PC-3 (cell line): ENCODE measurements around the gene SNTB2. TPM values are rescaled to one million over a fixed set of nuclear protein-coding genes. Genes with fewer than 3 reads are reported as not detected.
"Not testable (repeated sequence)": the region's sequence is repeated elsewhere in the genome, so short reads cannot be mapped to it uniquely, and the experiment has no call there.

Experiments
- ATAC-seq: fragments of 200-7000 bp; cut with Tn5 transposase; 2 replicates; pipeline ENCODE4 v1.9.1; 2020; ENCODE audit warnings: mild to moderate bottlenecking, moderate library complexity
- Bru-seq: library from RNA; stranded (reverse); fragments of 400-500 nt; gene quantifications from one replicate; lab custom pipeline; 2021; lab: Mats Ljungman, UMichigan
- BruChase-seq, 2 experiments: library from RNA; stranded (reverse); fragments of 400-500 nt; gene quantifications; one replicate each; lab custom pipeline; 2021; lab: Mats Ljungman, UMichigan
- BruUV-seq: library from RNA; stranded (reverse); fragments of 400-500 nt; replicated peaks from 2 replicates; lab custom pipeline; 2021; lab: Mats Ljungman, UMichigan
- CTCF ChIA-PET: fragments of 300-600 bp; sonication (Branson Sonifier 250); formaldehyde crosslinking; loops from one replicate; lab custom pipeline; 2022; ENCODE audit warnings: antibody characterized with exemption; lab: Charles Lee
- POLR2A ChIA-PET: fragments of 300-600 bp; sonication (Branson Sonifier 250); formaldehyde crosslinking; loops from one replicate; lab custom pipeline; 2022; ENCODE audit warnings: antibody characterized with exemption; ENCODE audit not compliant: unreplicated experiment; lab: Charles Lee
- DNase-seq: peaks from one replicate; pipeline ENCODE4 v3.0.0-alpha.2; 2015
- H2AFZ ChIP-seq: fragments of 300-600 bp; sonication (generic); 2 replicates; pipeline ENCODE4 v1.6.0; 2016; ENCODE audit warnings: antibody characterized with exemption, low read length
- H3F3A ChIP-seq: fragments of 300-600 bp; sonication (generic); one replicate; pipeline ENCODE4 v1.6.0; 2017; ENCODE audit warnings: antibody characterized with exemption, low read length, control low read depth, mild to moderate bottlenecking; ENCODE audit not compliant: unreplicated experiment
- H3K27ac ChIP-seq: fragments of 300-600 bp; sonication (generic); 2 replicates; pipeline ENCODE4 v1.5.1; 2016; ENCODE audit warnings: mild to moderate bottlenecking, low read length
- H3K27me3 ChIP-seq: fragments of 300-600 bp; sonication (generic); 2 replicates; pipeline ENCODE4 v1.6.1; 2016; ENCODE audit warnings: low read length, mixed read lengths
- H3K36me3 ChIP-seq: fragments of 300-600 bp; sonication (generic); 2 replicates; pipeline ENCODE4 v1.6.1; 2016; ENCODE audit warnings: low read depth, mixed run types, low read length, mixed read lengths
- H3K4me1 ChIP-seq: fragments of 300-600 bp; sonication (generic); 2 replicates; pipeline ENCODE4 v1.5.1; 2016; ENCODE audit warnings: low read length; ENCODE audit not compliant: insufficient read depth
- H3K4me2 ChIP-seq: fragments of 300-600 bp; sonication (generic); 2 replicates; pipeline ENCODE4 v1.6.0; 2016; ENCODE audit warnings: low read length
- H3K4me3 ChIP-seq: fragments of 300-600 bp; sonication (generic); 2 replicates; pipeline ENCODE4 v1.5.1; 2016; ENCODE audit warnings: mild to moderate bottlenecking, low read length, mixed read lengths
- H3K79me2 ChIP-seq: fragments of 300-600 bp; sonication (generic); 2 replicates; pipeline ENCODE4 v1.6.1; 2017; ENCODE audit warnings: low read length, mixed read lengths
- H3K9ac ChIP-seq: fragments of 300-600 bp; sonication (generic); 2 replicates; pipeline ENCODE4 v1.6.0; 2016; ENCODE audit warnings: mild to moderate bottlenecking, low read length
- H3K9me2 ChIP-seq: fragments of 300-600 bp; sonication (generic); replicated peaks from 2 replicates; pipeline ENCODE4 v1.6.1; 2016; ENCODE audit warnings: mixed run types, low read length, mixed read lengths
- H3K9me3 ChIP-seq: fragments of 300-600 bp; sonication (generic); 2 replicates; pipeline ENCODE4 v1.6.1; 2016; ENCODE audit warnings: low read length, mixed read lengths
- H4K20me1 ChIP-seq: fragments of 300-600 bp; sonication (generic); 2 replicates; pipeline ENCODE4 v1.6.1; 2016; ENCODE audit warnings: low read length, mixed read lengths
- CTCF ChIP-seq: fragments of 300-600 bp; sonication (generic); conservative IDR thresholded peaks from 2 replicates; pipeline ENCODE4 v1.5.1; 2017; ENCODE audit warnings: antibody characterized with exemption, low read depth, mild to moderate bottlenecking, low read length
- EZH2 ChIP-seq: fragments of 300-600 bp; sonication (generic); IDR thresholded peaks from one replicate; pipeline ENCODE4 v1.6.1; 2017; ENCODE audit warnings: antibody characterized with exemption, mild to moderate bottlenecking, low read length; ENCODE audit not compliant: unreplicated experiment
- EZH2phosphoT487 ChIP-seq: fragments of 300-600 bp; sonication (generic); IDR thresholded peaks from 2 replicates; pipeline ENCODE4 v1.6.1; 2018; ENCODE audit warnings: mild to moderate bottlenecking, antibody characterized with exemption, low read length, borderline replicate concordance
- intact Hi-C: fragments of 100-400 bp; cut with micrococcal nuclease; formaldehyde crosslinking; loops from 2 replicates; pipeline ENCODE4 v1.9.0; 2023
- long read RNA-seq: library from polyadenylated mRNA; unstranded; transcript quantifications from one replicate; pipeline ENCODE4 v2.0.0, GENCODE V29; 2021; ENCODE audit not compliant: unreplicated experiment
- total RNA-seq: library from RNA; depleted of rRNA; stranded (reverse); fragments of >200 nt; gene quantifications from 2 replicates; pipeline ENCODE4 v1.2.3, GENCODE V29; 2014; rRNA removed

Gene SNTB2
- 40.4 and 62.6 TPM in 2 replicates for total RNA-seq
- percentile 74 among the genes with signal in this experiment for Bru-seq, nascent RNA
- BruChase-seq, experiment 1, labeled RNA remaining after a 6-hour chase = percentile 82 among the genes with signal in this experiment
- percentile 74 among the genes with signal in this experiment for BruChase-seq, experiment 2, labeled RNA remaining after a 2-hour chase
- long read RNA-seq, full-length matches to known transcripts = 117 of 128 reads
- long read RNA-seq, partial matches to known transcripts = 3 of 128 reads
- long read RNA-seq, other reads (novel, unspliced or antisense) = 8 of 128 reads

DNA sequence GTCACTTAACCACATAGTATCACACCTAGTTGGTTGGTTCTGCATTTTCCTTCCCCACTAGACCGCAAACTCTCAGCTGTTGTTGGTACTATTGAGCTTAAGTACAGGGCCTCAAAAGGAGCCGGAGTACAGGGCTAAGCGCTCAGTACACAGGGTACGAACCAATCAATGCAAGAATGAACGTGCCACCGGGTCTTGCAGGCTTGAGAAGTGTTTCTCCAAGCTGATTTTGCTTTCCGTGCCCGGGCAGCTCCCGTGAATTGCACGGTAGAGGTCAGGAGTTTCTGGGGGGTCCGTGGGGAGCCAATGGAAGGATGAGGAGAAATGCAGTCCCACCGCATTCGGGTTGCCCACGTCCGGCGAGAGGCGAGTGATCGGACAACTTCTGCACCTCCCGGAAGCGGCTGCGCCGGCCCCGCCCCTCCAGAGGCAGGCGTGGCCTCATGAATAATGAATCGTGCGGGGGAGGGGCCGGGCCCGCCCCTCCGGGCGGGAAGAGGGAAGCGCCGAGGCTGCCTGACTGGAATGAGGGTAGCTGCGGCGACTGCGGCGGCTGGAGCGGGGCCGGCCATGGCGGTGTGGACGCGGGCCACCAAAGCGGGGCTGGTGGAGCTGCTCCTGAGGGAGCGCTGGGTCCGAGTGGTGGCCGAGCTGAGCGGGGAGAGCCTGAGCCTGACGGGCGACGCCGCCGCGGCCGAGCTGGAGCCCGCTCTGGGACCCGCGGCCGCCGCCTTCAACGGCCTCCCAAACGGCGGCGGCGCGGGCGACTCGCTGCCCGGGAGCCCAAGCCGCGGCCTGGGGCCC, at the start of gene SNTB2:
SNTB2 (plus strand) TSS at position 523 of the 804 bp plus-strand sequence; CDS start at position 526, 3 bp downstream.
- intact Hi-C loops = loop anchor here (1.0 to 5.0 kb wide), 4 partner anchors 8 to 54 kb away; partner anchors contain the start of genes CHTF8 and UTP4
- no peaks in the 10 kb centered on the region for H3K9me2 ChIP-seq
- ATAC-seq = peak; percentile 76
- TF ChIP-seq EZH2 = no peak
- TF ChIP-seq CTCF = no peak
- TF ChIP-seq EZH2phosphoT487 = no peak
- H3K9ac ChIP-seq = peak within 1 kb of the TSS; percentile 86
- H3K4me2 ChIP-seq = peak within 1 kb of the TSS; percentile 96
- no peaks in the 10 kb centered on the region for H3K27me3 ChIP-seq
- POLR2A ChIA-PET = interaction anchor here (0.7 kb wide), 1 partner anchor 33 kb away, joined by 3 read pairs; no protein-coding TSS in a partner anchor
- BruUV-seq = no TSS peak
- DNase-seq = peak; percentile 94
- H3K9me3 ChIP-seq = no peaks in the 10 kb centered on the region
- H3K4me3 ChIP-seq = peak within 1 kb of the TSS; percentile 79
- H4K20me1 ChIP-seq = peaks cover 30% of the 10 kb centered on the region
- no peaks in the 10 kb centered on the region for H3F3A ChIP-seq
- peak within 1 kb of the TSS; percentile 43 for H3K27ac ChIP-seq
- peaks cover 46% of the 10 kb centered on the region for H3K4me1 ChIP-seq
- CTCF ChIA-PET = no interaction called here
- H2AFZ ChIP-seq = peak within 1 kb of the TSS; percentile 78
- H3K79me2 ChIP-seq = peaks cover 45% of the 10 kb centered on the region
- H3K36me3 ChIP-seq = no peaks in the 10 kb centered on the region

DNA sequence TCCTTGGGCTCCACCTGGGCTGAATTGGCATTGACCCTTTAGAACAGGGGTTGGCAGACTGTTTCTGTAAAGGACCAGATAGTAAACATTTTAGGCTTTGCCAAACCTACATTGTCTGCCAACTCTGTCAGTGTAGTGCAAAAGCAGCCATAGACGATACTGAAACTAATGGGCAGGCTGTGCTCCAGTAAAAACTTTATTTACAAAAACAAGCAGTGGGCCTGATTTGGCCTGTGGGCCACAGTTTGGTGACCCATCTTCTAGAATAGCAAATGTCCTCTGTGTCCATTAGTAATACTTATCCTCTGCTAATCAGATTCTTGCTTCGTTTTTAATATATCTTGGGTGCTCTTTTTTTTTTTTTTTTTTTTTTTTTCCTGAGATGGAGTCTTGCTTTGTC, 48.4 kb upstream of the SNTB2 start:
- peaks cover 12% of the 10 kb centered on the region for H3K4me1 ChIP-seq
- peaks cover 46% of the 10 kb centered on the region for H3K36me3 ChIP-seq
- H3K9me2 ChIP-seq = no peaks in the 10 kb centered on the region
- H3F3A ChIP-seq = no peaks in the 10 kb centered on the region
- intact Hi-C loops = no loop called here
- peaks cover 48% of the 10 kb centered on the region for H3K79me2 ChIP-seq
- H3K9me3 ChIP-seq = no peaks in the 10 kb centered on the region
- TF ChIP-seq EZH2 = no peak
- no peak for TF ChIP-seq EZH2phosphoT487
- no peak for TF ChIP-seq CTCF
- H3K4me3 ChIP-seq = no peak overlapping the region
- H3K27ac ChIP-seq = no peak overlapping the region
- ATAC-seq (no peak), DNase-seq (no peak)
- POLR2A ChIA-PET = no interaction called here
- CTCF ChIA-PET = no interaction called here
- no peaks in the 10 kb centered on the region for H3K27me3 ChIP-seq
- no peak overlapping the region for H2AFZ ChIP-seq
- no peak overlapping the region for H3K4me2 ChIP-seq
- H3K9ac ChIP-seq = no peak overlapping the region
- H4K20me1 ChIP-seq = peaks cover 9% of the 10 kb centered on the region; the same call in 1 of the 2 replicates
- no TSS peak for BruUV-seq

DNA sequence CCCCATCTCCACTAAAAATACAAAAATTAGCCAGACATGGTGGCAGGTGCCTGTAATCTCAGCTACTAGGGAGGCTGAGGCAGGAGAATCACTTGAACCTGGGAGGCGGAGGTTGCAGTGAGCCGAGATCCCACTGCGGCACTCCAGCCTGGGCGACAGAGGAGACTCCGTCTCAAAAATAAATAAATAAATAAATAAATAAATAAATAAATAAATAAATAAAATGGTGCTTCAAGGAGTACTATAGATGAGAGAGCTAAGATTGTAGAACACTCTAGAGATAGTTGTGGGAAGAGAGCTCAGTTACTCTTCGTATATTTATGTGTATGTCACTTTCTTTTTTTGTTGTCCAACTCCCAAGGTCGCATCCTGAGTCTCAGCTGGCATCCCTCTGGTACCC, 47.5 kb upstream of the SNTB2 start:
- H3K9me2 ChIP-seq, CTCF ChIA-PET, DNase-seq, H3K9me3 ChIP-seq, H2AFZ ChIP-seq, H3K4me2 ChIP-seq, BruUV-seq, H3K27ac ChIP-seq, H3K9ac ChIP-seq, H4K20me1 ChIP-seq, H3K27me3 ChIP-seq, POLR2A ChIA-PET, H3K4me1 ChIP-seq, H3F3A ChIP-seq, intact Hi-C loops, ATAC-seq, H3K4me3 ChIP-seq: not testable (repeated sequence)
- peaks cover 39% of the 10 kb centered on the region for H3K79me2 ChIP-seq
- peaks cover 48% of the 10 kb centered on the region for H3K36me3 ChIP-seq
